ENCODE measurements around the gene PSMC3IP. TPM values are rescaled to one million over a fixed set of nuclear protein-coding genes. Genes with fewer than 3 reads are reported as not detected.

Gene PSMC3IP
- total and polyA plus RNA-seq, 2 of the 4 experiments (the other 2 are of a cell fraction), result 5.6 to 9.8 TPM

DNA sequence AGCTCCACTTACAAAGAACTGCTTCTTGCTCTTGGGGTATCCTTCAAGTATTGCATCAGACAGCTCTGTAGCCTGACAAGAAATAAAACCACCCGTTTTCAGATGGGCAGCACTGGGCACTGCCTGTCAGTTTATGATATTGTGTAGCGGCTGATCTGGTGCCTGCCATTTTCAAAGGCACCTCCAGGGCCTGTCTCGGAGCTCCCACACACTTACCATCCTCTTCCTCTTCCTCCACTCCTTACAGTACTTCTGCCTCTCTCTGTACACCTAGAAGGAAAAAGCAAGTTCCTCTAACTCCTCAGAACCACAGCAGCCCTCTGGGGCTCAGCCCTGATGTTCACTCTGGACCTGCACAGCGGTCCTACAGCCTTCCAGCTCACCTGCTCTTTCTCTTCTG lies 4.4 kb downstream of the PSMC3IP start:
- Histone ChIP-seq H3K9me3 (ENCODE audit: control insufficient read depth, insufficient read depth, low read length) (no peaks in the 10 kb centered on the region), H2AFZ (replicated peaks; ENCODE audit: low read length, poor library complexity) (no peak overlapping the region), H3K4me1 (ENCODE audit: control insufficient read depth, insufficient read depth, low read length) (peaks cover 4% of the 10 kb centered on the region), H3K9ac (ENCODE audit: low read depth, low read length) (no peak overlapping the region), H2BK20ac (ENCODE audit: low read depth, low read length) (no peak overlapping the region), H2BK120ac (ENCODE audit: low read depth, low read length) (no peak overlapping the region), H3K14ac (replicated peaks; ENCODE audit: low read depth, low read length) (no peak overlapping the region), H4K20me1 (ENCODE audit: insufficient read depth, low read length) (peaks cover 8% of the 10 kb centered on the region; the same call in 1 of the 2 replicates), H3K9me1 (ENCODE audit: insufficient read depth, low read length) (peaks cover 5% of the 10 kb centered on the region), H3K79me1 (ENCODE audit: low read depth in 1 of 2, low read length in 2 of 2) (peaks cover 47 to 79% of the 10 kb centered on the region in 2 experiments; a peak in 3 of 4 replicates), H3K27ac (ENCODE audit: insufficient read depth, low read length) (no peak overlapping the region), H3K4ac (ENCODE audit: low read depth, low read length) (no peak overlapping the region), H3K18ac (ENCODE audit: low read depth, low read length) (no peak overlapping the region), H3K56ac (ENCODE audit: extremely low read depth, insufficient read depth, low read length) (no peak overlapping the region), H3K36me3 (ENCODE audit: control insufficient read depth, insufficient read depth, low read length) (peaks cover 51% of the 10 kb centered on the region), H4K5ac (ENCODE audit: low read depth, low read length) (no peak overlapping the region), H3K27me3 (ENCODE audit: control insufficient read depth, insufficient read depth, low read length) (no peaks in the 10 kb centered on the region), H4K8ac (ENCODE audit: low read depth in 2 of 2, low read length in 2 of 2) (0 out of 4 replicates have a peak overlapping the region, but pooled peaks of 1 of the 2 experiments have one; percentile 16), H4K91ac (ENCODE audit: insufficient read depth, low read depth, low read length) (no peak overlapping the region), H3K4me3 (ENCODE audit: insufficient read depth, low read depth, low read length) (no peak overlapping the region), H2AK5ac (ENCODE audit: low read depth, low read length) (no peak overlapping the region), H3K23ac (ENCODE audit: low read depth, low read length) (no peak overlapping the region), H2AK9ac (replicated peaks; ENCODE audit: low read depth, low read length, poor library complexity) (peak overlapping the region; percentile 18), H3K4me2 (ENCODE audit: low read depth, low read length) (no peak overlapping the region), H2BK15ac (ENCODE audit: low read depth, low read length) (no peak overlapping the region), H2BK5ac (ENCODE audit: low read depth, low read length, poor library complexity, severe bottlenecking) (no peak overlapping the region)
- in situ Hi-C loops (cut with MboI; ENCODE audit: low sequenced_read_pairs) (no loop called here), intact Hi-C loops (cut with micrococcal nuclease) (no loop called here), dilution Hi-C loops (cut with HindIII; ENCODE audit: low sequenced_read_pairs, unreplicated experiment) (no loop called here)
- ATAC-seq (ENCODE audit: low read depth) (no peak), DNase-seq (no peak)
- ChIA-PET CTCF (no interaction called here), POLR2A (ENCODE audit: unreplicated experiment) (no interaction called here)
- 100% methylated on average over 1 of the region's 4 CpGs; no CpG with 5 or more reads in 1 of the 2 experiments for WGBS, 2 experiments (ENCODE audit: extremely low coverage in 2 of 2, insufficient read length in 1 of 2)
- BruUV-seq (replicated peaks), result no TSS peak
- TF ChIP-seq, protein P1, sequence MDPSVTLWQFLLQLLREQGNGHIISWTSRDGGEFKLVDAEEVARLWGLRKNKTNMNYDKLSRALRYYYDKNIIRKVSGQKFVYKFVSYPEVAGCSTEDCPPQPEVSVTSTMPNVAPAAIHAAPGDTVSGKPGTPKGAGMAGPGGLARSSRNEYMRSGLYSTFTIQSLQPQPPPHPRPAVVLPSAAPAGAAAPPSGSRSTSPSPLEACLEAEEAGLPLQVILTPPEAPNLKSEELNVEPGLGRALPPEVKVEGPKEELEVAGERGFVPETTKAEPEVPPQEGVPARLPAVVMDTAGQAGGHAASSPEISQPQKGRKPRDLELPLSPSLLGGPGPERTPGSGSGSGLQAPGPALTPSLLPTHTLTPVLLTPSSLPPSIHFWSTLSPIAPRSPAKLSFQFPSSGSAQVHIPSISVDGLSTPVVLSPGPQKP (IDR thresholded peaks at IDR 0.05; ENCODE audit: borderline replicate concordance, low read depth, low read length), result no peak
- TF ChIP-seq NFE2L2 (IDR thresholded peaks at IDR 0.05; ENCODE audit: low read depth, low read length), result no peak
- TF ChIP-seq CEBPB (IDR thresholded peaks at IDR 0.05; ENCODE audit: low read depth, low read length), result 0 out of 2 replicates have a peak, but pooled peaks have one; percentile 12
- TF ChIP-seq, protein P2, sequence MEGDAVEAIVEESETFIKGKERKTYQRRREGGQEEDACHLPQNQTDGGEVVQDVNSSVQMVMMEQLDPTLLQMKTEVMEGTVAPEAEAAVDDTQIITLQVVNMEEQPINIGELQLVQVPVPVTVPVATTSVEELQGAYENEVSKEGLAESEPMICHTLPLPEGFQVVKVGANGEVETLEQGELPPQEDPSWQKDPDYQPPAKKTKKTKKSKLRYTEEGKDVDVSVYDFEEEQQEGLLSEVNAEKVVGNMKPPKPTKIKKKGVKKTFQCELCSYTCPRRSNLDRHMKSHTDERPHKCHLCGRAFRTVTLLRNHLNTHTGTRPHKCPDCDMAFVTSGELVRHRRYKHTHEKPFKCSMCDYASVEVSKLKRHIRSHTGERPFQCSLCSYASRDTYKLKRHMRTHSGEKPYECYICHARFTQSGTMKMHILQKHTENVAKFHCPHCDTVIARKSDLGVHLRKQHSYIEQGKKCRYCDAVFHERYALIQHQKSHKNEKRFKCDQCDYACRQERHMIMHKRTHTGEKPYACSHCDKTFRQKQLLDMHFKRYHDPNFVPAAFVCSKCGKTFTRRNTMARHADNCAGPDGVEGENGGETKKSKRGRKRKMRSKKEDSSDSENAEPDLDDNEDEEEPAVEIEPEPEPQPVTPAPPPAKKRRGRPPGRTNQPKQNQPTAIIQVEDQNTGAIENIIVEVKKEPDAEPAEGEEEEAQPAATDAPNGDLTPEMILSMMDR (conservative IDR thresholded peaks at IDR 0.05; ENCODE audit: low read depth, low read length), result no peak
- no peak for TF ChIP-seq MAZ (IDR thresholded peaks at IDR 0.05; ENCODE audit: borderline replicate concordance, low read depth, low read length)
- TF ChIP-seq FOS (IDR thresholded peaks at IDR 0.05; ENCODE audit: low read depth, low read length), result no peak
- TF ChIP-seq BHLHE40 (IDR thresholded peaks at IDR 0.05; ENCODE audit: low read depth, low read length), result no peak
- no peak for TF ChIP-seq MAFK (IDR thresholded peaks at IDR 0.05; ENCODE audit: low read depth, low read length)
